K562 (cell line): ENCODE results near the gene AGPAT2. TPM values are rescaled to one million over a fixed set of nuclear protein-coding genes. Genes with fewer than 3 reads are reported as not detected.

Experiments
- CBX8 ChIP-seq: fragments of 200-600 bp; sonication (generic); IDR thresholded peaks from 2 replicates; pipeline ENCODE4 v1.6.1; 2012; ENCODE audit warnings: borderline replicate concordance, mixed run types, low read depth, mild to moderate bottlenecking, moderate library complexity, mixed read lengths, low read length, control low read depth, inconsistent platforms; ENCODE audit not compliant: poor library complexity, severe bottlenecking; ENCODE audit errors: extremely low read depth
- CEBPG ChIP-seq, 3 experiments: fragments of 200-800 bp in 1 of 3; sonication (Bioruptor generic) in 1 of 3; sonication (generic) in 1 of 3; formaldehyde crosslinking in 1 of 3; IDR thresholded peaks in 2 of 3; conservative IDR thresholded peaks in 1 of 3; 2 replicates each; pipeline versions ENCODE4 v1.6.1 to v1.8.0; 2016 to 2022; ENCODE audit warnings: missing compliant biosample characterization in 2 of 3, missing genetic modification characterization in 2 of 3, mild to moderate bottlenecking in 1 of 3, missing genetic modification reagents in 1 of 3
- CREB1 ChIP-seq, 2 experiments: sonication (generic) in 1 of 2; formaldehyde crosslinking in 1 of 2; IDR thresholded peaks; 2 replicates each; pipeline versions ENCODE4 v1.6.1 to v1.8.0; 2012 to 2022; ENCODE audit warnings: inconsistent platforms in 1 of 2, mild to moderate bottlenecking in 1 of 2, missing genetic modification reagents in 1 of 2, moderate library complexity in 1 of 2
- DDX20 ChIP-seq: fragments of 450-650 bp; IDR thresholded peaks from 2 replicates; pipeline ENCODE4 v1.6.1; 2016; ENCODE audit warnings: missing genetic modification characterization, low read depth, mild to moderate bottlenecking, missing compliant biosample characterization, moderate library complexity
- ETS1 ChIP-seq: conservative IDR thresholded peaks from 2 replicates; pipeline ENCODE4 v1.6.1; 2011; ENCODE audit warnings: low read depth, mild to moderate bottlenecking, low read length; ENCODE audit not compliant: control insufficient read depth
- FOXK2 ChIP-seq, 2 experiments: fragments of 450-650 bp; IDR thresholded peaks in 1 of 2; conservative IDR thresholded peaks in 1 of 2; 2 replicates each; pipeline ENCODE4 v1.6.1; 2016; ENCODE audit warnings: low read depth in 2 of 2, mild to moderate bottlenecking in 1 of 2
- GATAD2A ChIP-seq: fragments of 450-650 bp; IDR thresholded peaks from 2 replicates; pipeline ENCODE4 v1.6.1; 2017
- HNRNPH1 ChIP-seq: fragments of 200-400 bp; formaldehyde crosslinking; optimal IDR thresholded peaks from 2 replicates; pipeline ENCODE3; 2017; ENCODE audit warnings: low read depth, mild to moderate bottlenecking, low read length, moderate library complexity
- HNRNPK ChIP-seq: fragments of 200-400 bp; formaldehyde crosslinking; IDR thresholded peaks from one replicate; pipeline ENCODE4 v1.6.1; 2018; ENCODE audit warnings: mild to moderate bottlenecking, low read depth, low read length; ENCODE audit not compliant: poor library complexity, severe bottlenecking
- KLF10 ChIP-seq: fragments of 250-450 bp; sonication (Bioruptor Pico); IDR thresholded peaks from 2 replicates; pipeline ENCODE4 v1.6.1; 2021; ENCODE audit warnings: matching md5 sums
- MEF2A ChIP-seq: IDR thresholded peaks from 2 replicates; pipeline ENCODE4 v1.6.1; 2011; ENCODE audit warnings: low read depth, mild to moderate bottlenecking, low read length, moderate library complexity; ENCODE audit not compliant: control insufficient read depth
- MXD1 ChIP-seq: fragments of 250-450 bp; sonication (Bioruptor Pico); IDR thresholded peaks from 2 replicates; pipeline ENCODE4 v1.8.0; 2021; ENCODE audit warnings: borderline replicate concordance, mild to moderate bottlenecking, moderate library complexity; ENCODE audit not compliant: poor library complexity, severe bottlenecking
- NUFIP1 ChIP-seq: fragments of 450-650 bp; IDR thresholded peaks from 2 replicates; pipeline ENCODE4 v1.6.1; 2018; ENCODE audit not compliant: partially characterized antibody
- PHB ChIP-seq: fragments of 250-450 bp; sonication (Bioruptor Pico); IDR thresholded peaks from 2 replicates; pipeline ENCODE4 v1.5.0; 2021
- PHF21A ChIP-seq: fragments of 450-650 bp; IDR thresholded peaks from 2 replicates; pipeline ENCODE4 v1.6.1; 2017; ENCODE audit warnings: low read depth, borderline replicate concordance
- RAD51 ChIP-seq: fragments of 450-650 bp; IDR thresholded peaks from 2 replicates; pipeline ENCODE4 v1.7.1; 2016; ENCODE audit warnings: low read depth, mild to moderate bottlenecking, borderline replicate concordance
- TRIM24 ChIP-seq, 2 experiments: fragments of 450-650 bp; IDR thresholded peaks; 2 replicates each; pipeline ENCODE4 v1.6.1; 2016
- XRCC5 ChIP-seq: fragments of 200-400 bp; formaldehyde crosslinking; IDR thresholded peaks from 2 replicates; pipeline ENCODE4 v1.6.1; 2017; ENCODE audit warnings: low read depth, mild to moderate bottlenecking, low read length
- ZNF224 ChIP-seq: sonication (generic); formaldehyde crosslinking; IDR thresholded peaks from 2 replicates; pipeline ENCODE4 v1.8.0; 2022; ENCODE audit warnings: mild to moderate bottlenecking, missing genetic modification reagents
- ZNF436 ChIP-seq: fragments of 250-450, 450-650 bp; sonication (Bioruptor Pico); formaldehyde crosslinking; IDR thresholded peaks from 2 replicates; pipeline ENCODE4 v1.7.0; 2020; ENCODE audit warnings: mild to moderate bottlenecking
- ZNF445 ChIP-seq: fragments of 250-450 bp; sonication (Bioruptor Pico); IDR thresholded peaks from 2 replicates; pipeline ENCODE4 v1.4.0; 2020; ENCODE audit warnings: low read depth, mild to moderate bottlenecking, moderate library complexity
- polyA plus RNA-seq, 8 experiments: library from polyadenylated mRNA; depleted of rRNA in 4 of 8; stranded (reverse) in 5 of 8; unstranded in 3 of 8; fragments of >200 nt; fragmentation: Nextera tagmentation in 2 of 8; fragmentation: Illumina TruSeq in 1 of 8; extraction: Ambion mirVana in 2 of 8; extraction: Trizol in 1 of 8; gene quantifications; 2 replicates each; pipeline versions ENCODE4 v1.2.1 to v1.2.3, GENCODE V29; 2011 to 2014; ENCODE audit warnings: inconsistent platforms in 1 of 8, missing spikeins in 1 of 8
- total RNA-seq, 7 experiments: library from RNA; depleted of rRNA in 6 of 7; stranded (reverse); fragments of >200 nt in 6 of 7; fragmentation: Illumina TruSeq in 2 of 7; extraction: Trizol in 2 of 7; gene quantifications; 2 replicates each; pipeline versions ENCODE4 v1.2.1 to v1.2.3, GENCODE V29; 2011 to 2021; ENCODE audit warnings: low replicate concordance in 1 of 7
- TF ChIP-seq, protein P1 (sequence below), 3 experiments: IDR thresholded peaks in 2 of 3; conservative IDR thresholded peaks in 1 of 3; 2 replicates each; pipeline ENCODE4 v1.5.1; 2011 to 2012; ENCODE audit warnings: low read length in 3 of 3, mild to moderate bottlenecking in 3 of 3, control low read depth in 2 of 3, improper control_type of control experiment in 1 of 3, inconsistent platforms in 1 of 3, low read depth in 1 of 3, mixed read lengths in 1 of 3, moderate library complexity in 1 of 3; ENCODE audit not compliant: insufficient read depth in 2 of 3
- TF ChIP-seq, protein P2 (sequence below): fragments of 450-650 bp; IDR thresholded peaks from 2 replicates; pipeline ENCODE4 v1.6.1; 2016

Gene AGPAT2
- total and polyA plus RNA-seq, 9 of the 15 experiments (the other 6 are each of a cell fraction or from before 2014, with no cell fraction given) = 0.13 to 54.5 (median 23.9) TPM

DNA sequence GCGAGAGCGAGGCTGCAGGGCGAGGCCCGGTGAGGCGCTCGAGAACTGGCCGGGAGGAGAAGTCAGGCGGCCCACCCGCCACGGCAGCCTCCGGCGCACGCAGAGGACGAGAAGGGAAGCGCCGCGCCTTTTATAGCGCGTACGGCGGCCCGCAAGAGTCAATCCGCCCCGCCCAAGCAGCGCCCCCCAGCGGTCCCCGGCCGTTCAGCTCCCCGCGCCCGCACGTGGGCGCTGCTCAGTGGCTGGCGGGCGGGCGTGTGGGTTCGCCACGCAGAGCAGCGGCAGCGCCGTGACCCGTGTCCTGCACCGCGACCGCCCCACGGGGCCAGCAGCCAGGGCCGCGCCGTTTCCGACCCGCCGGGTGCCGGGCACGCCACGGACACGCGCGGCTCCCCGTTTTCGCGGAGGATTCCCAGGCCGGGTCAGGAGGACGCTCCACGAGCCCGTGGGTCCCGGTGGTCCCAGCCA is 40.9 kb upstream of the AGPAT2 start (continued):
- TF ChIP-seq ZNF224 (CRISPR knock-in tag) = no peak
- peak; percentile 95 for TF ChIP-seq ETS1
- TF ChIP-seq ZNF445 (CRISPR knock-in tag) = no peak
- TF ChIP-seq MEF2A = no peak
- TF ChIP-seq, protein P1, sequence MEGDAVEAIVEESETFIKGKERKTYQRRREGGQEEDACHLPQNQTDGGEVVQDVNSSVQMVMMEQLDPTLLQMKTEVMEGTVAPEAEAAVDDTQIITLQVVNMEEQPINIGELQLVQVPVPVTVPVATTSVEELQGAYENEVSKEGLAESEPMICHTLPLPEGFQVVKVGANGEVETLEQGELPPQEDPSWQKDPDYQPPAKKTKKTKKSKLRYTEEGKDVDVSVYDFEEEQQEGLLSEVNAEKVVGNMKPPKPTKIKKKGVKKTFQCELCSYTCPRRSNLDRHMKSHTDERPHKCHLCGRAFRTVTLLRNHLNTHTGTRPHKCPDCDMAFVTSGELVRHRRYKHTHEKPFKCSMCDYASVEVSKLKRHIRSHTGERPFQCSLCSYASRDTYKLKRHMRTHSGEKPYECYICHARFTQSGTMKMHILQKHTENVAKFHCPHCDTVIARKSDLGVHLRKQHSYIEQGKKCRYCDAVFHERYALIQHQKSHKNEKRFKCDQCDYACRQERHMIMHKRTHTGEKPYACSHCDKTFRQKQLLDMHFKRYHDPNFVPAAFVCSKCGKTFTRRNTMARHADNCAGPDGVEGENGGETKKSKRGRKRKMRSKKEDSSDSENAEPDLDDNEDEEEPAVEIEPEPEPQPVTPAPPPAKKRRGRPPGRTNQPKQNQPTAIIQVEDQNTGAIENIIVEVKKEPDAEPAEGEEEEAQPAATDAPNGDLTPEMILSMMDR (IDR thresholded peaks at IDR 0.05 in 2 of 3, conservative IDR thresholded peaks at IDR 0.05 in 1 of 3; ENCODE audit: insufficient read depth in 2 of 3, low read depth in 1 of 3, low read length in 3 of 3) = peak; percentile 73 to 99 (median 99)
- peak in 1 of 2 experiments; percentile 12; a peak in 1 of 4 replicates for TF ChIP-seq TRIM24 (IDR thresholded peaks at IDR 0.05)
- TF ChIP-seq PHB (CRISPR knock-in tag) = no peak
- peak; percentile 62 for TF ChIP-seq HNRNPK
- peak; percentile 98 for TF ChIP-seq MXD1 (CRISPR knock-in tag)
- TF ChIP-seq CREB1 (IDR thresholded peaks at IDR 0.05) = peak; percentile 95
- peak; percentile 94 for TF ChIP-seq CREB1 (CRISPR knock-in tag; IDR thresholded peaks at IDR 0.05)
- TF ChIP-seq ZNF436 (CRISPR knock-in tag) = no peak
- no peak for TF ChIP-seq RAD51
- TF ChIP-seq DDX20 = no peak
- TF ChIP-seq CBX8 = no peak
- TF ChIP-seq CEBPG (CRISPR knock-in tag; IDR thresholded peaks at IDR 0.05) = no peak
- TF ChIP-seq CEBPG (tag; conservative IDR thresholded peaks at IDR 0.05 in 1 of 2, IDR thresholded peaks at IDR 0.05 in 1 of 2) = no peak
- no peak for TF ChIP-seq KLF10 (CRISPR knock-in tag)
- no peak for TF ChIP-seq HNRNPH1
- no peak; the same call in 1 of the 2 replicates for TF ChIP-seq XRCC5
- no peak for TF ChIP-seq NUFIP1
- no peak for TF ChIP-seq FOXK2 (conservative IDR thresholded peaks at IDR 0.05 in 1 of 2, IDR thresholded peaks at IDR 0.05 in 1 of 2; ENCODE audit: low read depth in 2 of 2)
- TF ChIP-seq GATAD2A = peak; percentile 77
- TF ChIP-seq PHF21A = no peak
- TF ChIP-seq, protein P2, sequence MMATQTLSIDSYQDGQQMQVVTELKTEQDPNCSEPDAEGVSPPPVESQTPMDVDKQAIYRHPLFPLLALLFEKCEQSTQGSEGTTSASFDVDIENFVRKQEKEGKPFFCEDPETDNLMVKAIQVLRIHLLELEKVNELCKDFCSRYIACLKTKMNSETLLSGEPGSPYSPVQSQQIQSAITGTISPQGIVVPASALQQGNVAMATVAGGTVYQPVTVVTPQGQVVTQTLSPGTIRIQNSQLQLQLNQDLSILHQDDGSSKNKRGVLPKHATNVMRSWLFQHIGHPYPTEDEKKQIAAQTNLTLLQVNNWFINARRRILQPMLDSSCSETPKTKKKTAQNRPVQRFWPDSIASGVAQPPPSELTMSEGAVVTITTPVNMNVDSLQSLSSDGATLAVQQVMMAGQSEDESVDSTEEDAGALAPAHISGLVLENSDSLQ = no peak
